ENCODE data around the gene USP13.
A peak's percentile ranks its signal among the peaks of the same experiment; 100 is the strongest.

Gene USP13

GRCh38 chr3:179655236-179655635 is 2.4 kb downstream of the USP13 start:
- no peak for DNase-seq

- DNase-seq: no peak
Observed at GRCh38 chr3:179658606-179659005, 5.8 kb downstream of the USP13 start.

- no peak for DNase-seq
Observed at GRCh38 chr3:179660872-179661271, 8.0 kb downstream of the USP13 start.

- DNase-seq: no peak
Observed at GRCh38 chr3:179661777-179662176, 8.9 kb downstream of the USP13 start.

- DNase-seq: no peak
Observed at GRCh38 chr3:179663093-179663492, 10.3 kb downstream of the USP13 start.

GRCh38 chr3:179666030-179666429 is 13.2 kb downstream of the USP13 start:
- no peak for DNase-seq

- DNase-seq: no peak
Observed at GRCh38 chr3:179666436-179667035, 13.7 kb downstream of the USP13 start.

GRCh38 chr3:179668429-179668828 is 15.6 kb downstream of the USP13 start:
- no peak for DNase-seq

GRCh38 chr3:179670311-179670710 is 17.5 kb downstream of the USP13 start:
- no peak for DNase-seq

GRCh38 chr3:179671309-179671708 is 18.5 kb downstream of the USP13 start:
- DNase-seq: no peak

GRCh38 chr3:179671747-179672242 is 19.0 kb downstream of the USP13 start:
- DNase-seq: no peak

- DNase-seq: no peak
Observed at GRCh38 chr3:179672918-179673317, 20.1 kb downstream of the USP13 start.

GRCh38 chr3:179673523-179673922 is 20.7 kb downstream of the USP13 start:
- no peak for DNase-seq

- no peak for DNase-seq
Observed at GRCh38 chr3:179676081-179676480, 23.2 kb downstream of the USP13 start.

GRCh38 chr3:179677884-179678283 is 25.0 kb downstream of the USP13 start:
- no peak for DNase-seq

- no peak for DNase-seq
Observed at GRCh38 chr3:179681492-179682263, 28.8 kb downstream of the USP13 start.

- no peak for DNase-seq
Observed at GRCh38 chr3:179682426-179683080, 29.7 kb downstream of the USP13 start.

GRCh38 chr3:179683286-179683685 is 30.4 kb downstream of the USP13 start:
- peak; percentile 29 for DNase-seq

GRCh38 chr3:179687967-179688535 is 35.2 kb downstream of the USP13 start:
- no peak for DNase-seq

GRCh38 chr3:179688850-179689249 is 36.0 kb downstream of the USP13 start:
- DNase-seq: no peak

GRCh38 chr3:179694731-179695130 is 41.9 kb downstream of the USP13 start:
- no peak for DNase-seq

GRCh38 chr3:179695672-179696313 is 43.0 kb downstream of the USP13 start:
- DNase-seq: peak; percentile 85

GRCh38 chr3:179697736-179698332 is 45.0 kb downstream of the USP13 start:
- DNase-seq: peak; percentile 12

Measured in MV-4-11 (cell line).